ENCODE measurements around the gene TMEM178B.

The TMEM178B gene

DNA sequence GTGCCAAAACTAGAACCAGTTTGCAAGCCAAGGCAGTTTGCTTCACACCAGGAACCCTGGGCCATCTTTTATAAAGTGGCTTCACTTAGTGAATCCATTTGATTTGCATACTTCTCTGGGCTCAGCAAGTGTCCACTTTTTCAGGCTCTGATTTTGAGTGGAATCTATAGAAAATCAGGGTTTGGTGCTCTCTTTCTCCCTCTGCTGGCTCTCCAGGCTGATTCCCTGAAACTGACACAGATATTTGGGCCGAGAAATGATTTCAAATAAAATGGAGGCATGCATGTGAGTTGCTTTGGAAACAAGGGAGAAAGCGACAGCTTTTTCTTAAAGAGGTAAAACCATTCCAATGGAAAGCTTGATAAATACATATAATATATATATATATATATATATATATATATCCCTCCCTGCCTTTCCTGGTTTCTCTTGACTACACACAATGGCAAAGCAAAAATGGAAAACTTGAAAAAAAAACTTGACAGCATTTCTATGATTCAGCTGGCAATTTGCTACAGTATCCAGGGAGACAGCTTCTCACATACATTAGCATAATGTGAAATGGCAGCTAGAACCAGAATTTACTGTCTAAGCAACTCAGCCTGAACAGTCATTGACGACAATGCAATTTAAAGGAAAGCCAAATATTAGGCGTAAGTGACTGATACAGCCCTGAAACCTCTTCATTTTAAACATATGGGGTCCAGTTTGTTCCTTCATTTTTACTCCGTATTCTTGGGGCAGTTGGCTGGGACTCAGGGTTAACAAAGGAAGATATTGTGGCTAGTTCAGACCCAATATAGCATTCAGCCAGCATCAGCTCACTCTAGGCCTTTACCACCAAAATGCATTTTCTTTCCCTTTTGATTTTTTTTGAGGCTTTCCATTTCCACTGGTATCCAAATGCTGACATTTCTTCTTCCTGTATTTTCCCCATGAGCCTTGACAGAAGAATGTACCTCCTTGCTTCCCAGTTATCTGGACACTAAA lies 188.5 kb downstream of the TMEM178B start:
- Mint-ChIP-seq H3K4me3 (no peak overlapping the region), H3K27ac (no peak overlapping the region), H3K36me3 (peaks cover 3% of the 10 kb centered on the region), H3K9me3 (ENCODE audit: low read depth) (peaks cover 21% of the 10 kb centered on the region), H3K27me3 (peaks cover 12% of the 10 kb centered on the region), H3K4me1 (ENCODE audit: low read depth) (no peaks in the 10 kb centered on the region)

GRCh38 chr7:141263508-141263907 lies 189.6 kb downstream of the TMEM178B start:
- H3K36me3 Mint-ChIP-seq = peaks cover 3% of the 10 kb centered on the region
- H3K9me3 Mint-ChIP-seq (ENCODE audit: low read depth) = peaks cover 13% of the 10 kb centered on the region
- H3K4me3 Mint-ChIP-seq = no peak overlapping the region
- H3K4me1 Mint-ChIP-seq (ENCODE audit: low read depth) = no peaks in the 10 kb centered on the region
- peaks cover 12% of the 10 kb centered on the region for H3K27me3 Mint-ChIP-seq
- H3K27ac Mint-ChIP-seq = no peak overlapping the region

GRCh38 chr7:141263983-141264382 lies 190.1 kb downstream of the TMEM178B start:
- peaks cover 8% of the 10 kb centered on the region for H3K9me3 Mint-ChIP-seq (ENCODE audit: low read depth)
- peaks cover 3% of the 10 kb centered on the region for H3K36me3 Mint-ChIP-seq
- no peak overlapping the region for H3K4me3 Mint-ChIP-seq
- H3K4me1 Mint-ChIP-seq (ENCODE audit: low read depth) = no peaks in the 10 kb centered on the region
- H3K27me3 Mint-ChIP-seq = peaks cover 12% of the 10 kb centered on the region
- no peak overlapping the region for H3K27ac Mint-ChIP-seq

DNA sequence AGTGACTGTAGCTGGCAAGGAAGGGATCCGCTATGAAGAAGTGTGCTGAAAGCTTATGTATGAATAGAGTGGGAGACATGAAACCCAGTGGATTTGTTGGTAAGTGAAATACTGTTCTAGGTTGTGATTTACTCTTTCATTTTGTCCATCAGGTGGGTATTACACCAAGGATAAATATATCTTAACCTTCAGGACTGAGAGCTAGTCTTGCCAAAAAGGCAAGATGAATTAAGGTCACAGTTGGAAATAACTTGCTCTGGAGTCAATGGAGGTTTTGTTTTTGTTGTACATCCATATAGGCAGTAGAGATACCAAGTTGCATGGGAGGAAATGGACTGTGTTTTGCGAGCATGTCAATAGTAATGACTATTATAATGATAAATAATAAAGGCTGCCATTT lies 190.6 kb downstream of the TMEM178B start:
- Mint-ChIP-seq H3K36me3 (peaks cover 3% of the 10 kb centered on the region), H3K9me3 (ENCODE audit: low read depth) (peaks cover 5% of the 10 kb centered on the region), H3K27ac (no peak overlapping the region), H3K27me3 (peaks cover 12% of the 10 kb centered on the region), H3K4me3 (no peak overlapping the region), H3K4me1 (ENCODE audit: low read depth) (no peaks in the 10 kb centered on the region)

- Mint-ChIP-seq H3K36me3 (no peaks in the 10 kb centered on the region), H3K9me3 (ENCODE audit: low read depth) (no peaks in the 10 kb centered on the region), H3K27ac (no peak overlapping the region), H3K4me3 (no peak overlapping the region), H3K27me3 (peaks cover 12% of the 10 kb centered on the region), H3K4me1 (ENCODE audit: low read depth) (no peaks in the 10 kb centered on the region)
These were observed 191.8 kb downstream of the TMEM178B start for GRCh38 chr7:141265668-141266067.

- Mint-ChIP-seq H3K9me3 (ENCODE audit: low read depth) (no peaks in the 10 kb centered on the region), H3K4me1 (ENCODE audit: low read depth) (no peaks in the 10 kb centered on the region), H3K4me3 (no peak overlapping the region), H3K27me3 (peaks cover 6% of the 10 kb centered on the region), H3K36me3 (no peaks in the 10 kb centered on the region), H3K27ac (no peak overlapping the region)
These were observed 194.8 kb downstream of the TMEM178B start for GRCh38 chr7:141268614-141269013.

- Mint-ChIP-seq H3K27ac (no peak overlapping the region), H3K4me3 (no peak overlapping the region), H3K4me1 (ENCODE audit: low read depth) (no peaks in the 10 kb centered on the region), H3K36me3 (no peaks in the 10 kb centered on the region), H3K27me3 (peaks cover 2% of the 10 kb centered on the region), H3K9me3 (ENCODE audit: low read depth) (no peaks in the 10 kb centered on the region)
These were observed 197.6 kb downstream of the TMEM178B start for GRCh38 chr7:141271451-141271850.

- Mint-ChIP-seq H3K36me3 (no peaks in the 10 kb centered on the region), H3K9me3 (ENCODE audit: low read depth) (no peaks in the 10 kb centered on the region), H3K27ac (no peak overlapping the region), H3K27me3 (no peaks in the 10 kb centered on the region), H3K4me1 (ENCODE audit: low read depth) (no peaks in the 10 kb centered on the region), H3K4me3 (no peak overlapping the region)
These were observed 198.6 kb downstream of the TMEM178B start for GRCh38 chr7:141272417-141272816.

GRCh38 chr7:141275350-141275749 lies 201.5 kb downstream of the TMEM178B start:
- no peaks in the 10 kb centered on the region for H3K4me1 Mint-ChIP-seq (ENCODE audit: low read depth)
- no peaks in the 10 kb centered on the region for H3K36me3 Mint-ChIP-seq
- H3K27ac Mint-ChIP-seq = no peak overlapping the region
- H3K27me3 Mint-ChIP-seq = no peaks in the 10 kb centered on the region
- H3K4me3 Mint-ChIP-seq = no peak overlapping the region
- no peaks in the 10 kb centered on the region for H3K9me3 Mint-ChIP-seq (ENCODE audit: low read depth)

DNA sequence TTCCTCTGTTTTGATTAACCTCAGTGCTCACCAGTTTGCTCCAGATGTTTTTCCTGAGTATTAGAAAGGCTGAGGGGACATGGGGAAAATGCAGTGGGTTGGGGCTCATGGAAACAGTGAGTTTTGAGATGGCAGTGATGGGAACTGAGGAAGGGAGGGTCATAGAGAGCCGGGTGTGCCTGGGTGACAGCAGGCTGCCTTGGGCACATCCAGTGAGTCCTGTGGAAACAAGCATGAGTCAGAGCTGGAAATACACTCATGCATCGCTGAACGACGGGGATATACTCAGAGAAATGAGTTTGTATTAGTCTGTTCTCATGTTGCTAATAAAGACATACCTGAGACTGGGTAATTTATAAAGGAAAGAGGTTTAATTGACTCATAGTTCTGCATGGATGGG lies 202.2 kb downstream of the TMEM178B start:
- H3K27ac Mint-ChIP-seq = no peak overlapping the region
- H3K4me3 Mint-ChIP-seq = no peak overlapping the region
- H3K36me3 Mint-ChIP-seq = no peaks in the 10 kb centered on the region
- no peaks in the 10 kb centered on the region for H3K9me3 Mint-ChIP-seq (ENCODE audit: low read depth)
- no peaks in the 10 kb centered on the region for H3K27me3 Mint-ChIP-seq
- H3K4me1 Mint-ChIP-seq (ENCODE audit: low read depth) = no peaks in the 10 kb centered on the region

DNA sequence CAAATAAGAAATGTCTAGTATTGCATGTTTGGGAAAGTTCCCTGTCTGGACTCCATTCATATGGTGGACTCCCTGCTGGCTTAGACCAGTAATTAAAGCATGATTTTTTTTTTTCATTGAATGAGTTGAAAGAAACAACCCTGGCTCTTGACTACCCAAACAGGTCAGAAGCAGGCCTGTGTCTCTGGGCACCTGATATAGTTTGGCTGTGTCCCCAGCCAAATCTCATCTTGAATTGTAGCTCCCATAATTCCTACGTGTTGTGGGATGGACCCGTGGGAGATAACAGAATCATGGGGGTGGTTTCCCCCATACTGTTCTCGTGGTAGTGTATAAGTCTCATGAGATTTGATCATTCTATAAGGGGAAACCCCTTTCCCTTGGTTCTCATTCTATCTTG lies 206.2 kb downstream of the TMEM178B start:
- H3K27me3 Mint-ChIP-seq = peaks cover 3% of the 10 kb centered on the region
- no peak overlapping the region for H3K4me3 Mint-ChIP-seq

DNA sequence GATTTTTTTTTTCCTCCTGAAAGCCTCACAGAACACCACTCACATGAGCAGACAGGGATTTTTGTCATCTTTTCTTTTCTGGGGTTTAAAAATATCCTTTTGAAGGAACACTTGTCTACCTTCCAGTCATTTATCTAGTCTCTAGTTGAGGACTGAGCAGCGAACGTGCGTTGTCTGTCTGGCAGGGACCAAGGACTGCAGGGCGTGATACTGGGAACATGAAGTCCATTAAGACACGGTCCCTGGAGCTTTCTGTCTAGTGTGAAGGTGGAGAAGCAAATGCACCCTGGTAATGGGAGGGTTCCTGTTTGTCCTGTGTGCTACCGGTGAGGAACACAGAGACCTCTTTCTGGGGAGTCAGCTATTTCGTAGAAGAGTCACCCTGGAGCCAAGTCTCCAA lies 207.4 kb downstream of the TMEM178B start:
- Mint-ChIP-seq H3K4me3 (no peak overlapping the region), H3K27ac (no peak overlapping the region), H3K9me3 (ENCODE audit: low read depth) (no peaks in the 10 kb centered on the region), H3K4me1 (ENCODE audit: low read depth) (peaks cover 19% of the 10 kb centered on the region), H3K27me3 (peaks cover 3% of the 10 kb centered on the region), H3K36me3 (no peaks in the 10 kb centered on the region)

More for the DNA sequence above, 206.2 kb downstream of the TMEM178B start:
- Mint-ChIP-seq H3K4me1 (ENCODE audit: low read depth) (peaks cover 19% of the 10 kb centered on the region), H3K27ac (no peak overlapping the region), H3K36me3 (no peaks in the 10 kb centered on the region), H3K9me3 (ENCODE audit: low read depth) (no peaks in the 10 kb centered on the region)

- H3K36me3 Mint-ChIP-seq = no peaks in the 10 kb centered on the region
- peaks cover 21% of the 10 kb centered on the region for H3K4me1 Mint-ChIP-seq (ENCODE audit: low read depth)
- no peak overlapping the region for H3K27ac Mint-ChIP-seq
- H3K4me3 Mint-ChIP-seq = no peak overlapping the region
- peaks cover 9% of the 10 kb centered on the region for H3K27me3 Mint-ChIP-seq
- no peaks in the 10 kb centered on the region for H3K9me3 Mint-ChIP-seq (ENCODE audit: low read depth)
These were observed 212.7 kb downstream of the TMEM178B start for GRCh38 chr7:141286522-141286921.

DNA sequence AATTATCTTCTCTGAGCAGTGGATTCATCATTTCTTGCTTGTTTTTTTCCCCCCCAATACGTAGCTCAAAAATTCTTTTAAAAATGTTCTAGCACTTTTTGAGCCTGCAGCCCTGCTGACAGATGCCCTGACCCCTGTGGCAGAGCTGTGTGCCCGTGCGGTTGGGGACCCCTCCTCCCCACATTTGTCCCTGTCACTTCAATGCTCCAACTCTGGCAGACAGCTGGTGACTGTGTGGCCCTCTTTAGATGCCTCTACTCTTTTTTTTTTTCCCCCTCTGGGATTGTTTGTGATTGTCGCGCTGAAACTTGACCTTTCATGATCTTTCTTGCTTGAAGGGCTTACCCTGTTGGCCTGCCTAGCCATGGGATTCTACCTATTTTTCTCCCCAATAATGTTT lies 214.1 kb downstream of the TMEM178B start:
- no peak overlapping the region for H3K4me3 Mint-ChIP-seq
- no peaks in the 10 kb centered on the region for H3K9me3 Mint-ChIP-seq (ENCODE audit: low read depth)
- no peaks in the 10 kb centered on the region for H3K36me3 Mint-ChIP-seq
- no peak overlapping the region for H3K27ac Mint-ChIP-seq
- peaks cover 18% of the 10 kb centered on the region for H3K4me1 Mint-ChIP-seq (ENCODE audit: low read depth)
- peaks cover 9% of the 10 kb centered on the region for H3K27me3 Mint-ChIP-seq

GRCh38 chr7:141288626-141289025 lies 214.8 kb downstream of the TMEM178B start:
- Mint-ChIP-seq H3K36me3 (no peaks in the 10 kb centered on the region), H3K9me3 (ENCODE audit: low read depth) (no peaks in the 10 kb centered on the region), H3K27me3 (peaks cover 11% of the 10 kb centered on the region), H3K4me3 (no peak overlapping the region), H3K4me1 (ENCODE audit: low read depth) (peaks cover 12% of the 10 kb centered on the region), H3K27ac (no peak overlapping the region)

DNA sequence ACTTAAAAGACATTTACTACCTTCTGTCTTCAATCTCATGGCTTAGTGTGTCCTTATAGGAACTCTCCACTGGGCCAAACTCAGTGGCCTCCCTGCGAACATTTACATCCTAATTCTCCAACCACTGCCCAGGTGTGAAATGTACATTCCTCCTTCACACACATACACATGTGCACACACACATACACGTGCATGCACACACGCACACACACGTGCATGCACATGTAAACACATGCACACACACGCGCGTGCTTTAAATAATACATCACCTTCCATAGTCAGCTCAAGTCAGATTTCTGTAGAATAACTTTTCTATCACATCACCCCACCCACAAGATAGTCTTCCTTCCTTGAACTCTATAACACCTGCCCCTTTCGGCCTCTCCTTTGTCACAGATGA lies 216.5 kb downstream of the TMEM178B start:
- H3K27ac Mint-ChIP-seq = no peak overlapping the region
- H3K4me3 Mint-ChIP-seq = no peak overlapping the region
- peaks cover 2% of the 10 kb centered on the region for H3K4me1 Mint-ChIP-seq (ENCODE audit: low read depth)

More for the DNA sequence above, 216.5 kb downstream of the TMEM178B start:
- H3K27me3 Mint-ChIP-seq = peaks cover 8% of the 10 kb centered on the region
- no peaks in the 10 kb centered on the region for H3K9me3 Mint-ChIP-seq (ENCODE audit: low read depth)
- H3K36me3 Mint-ChIP-seq = no peaks in the 10 kb centered on the region
